ENCODE measurements around the gene LTK.

DNA sequence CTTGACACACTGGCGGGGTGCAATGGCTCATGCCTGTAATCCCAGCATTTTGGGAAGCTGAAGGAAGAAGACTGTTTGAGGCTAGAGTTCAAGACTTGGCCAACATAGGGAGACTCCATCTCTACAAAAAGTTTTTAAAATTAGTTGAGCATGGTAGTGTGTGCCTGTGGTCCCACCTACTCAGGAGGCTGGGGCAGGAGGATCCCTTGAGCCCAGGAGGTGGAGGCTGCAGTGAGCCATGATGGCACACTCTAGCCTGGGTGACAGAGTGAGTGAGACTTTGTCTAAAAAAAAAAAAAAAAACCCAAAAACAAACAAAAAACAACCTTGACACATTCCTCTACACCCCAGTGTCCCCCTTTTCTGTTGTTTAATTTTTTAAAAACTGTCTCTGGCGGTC lies 24.0 kb downstream of the LTK start:
- TF ChIP-seq POLR2AphosphoS5 (IDR thresholded peaks at IDR 0.05) = no peak
- TF ChIP-seq POLR2A (IDR thresholded peaks at IDR 0.05) = no peak

Data from spleen (tissue), 3 donors.